ENCODE measurements around the gene TMIE. TPM values are rescaled to one million over a fixed set of nuclear protein-coding genes. Genes with fewer than 3 reads are reported as not detected.

The TMIE gene
- total and polyA plus RNA-seq, 7 donors = 0.27 to 2.2 (median 0.40) TPM

DNA sequence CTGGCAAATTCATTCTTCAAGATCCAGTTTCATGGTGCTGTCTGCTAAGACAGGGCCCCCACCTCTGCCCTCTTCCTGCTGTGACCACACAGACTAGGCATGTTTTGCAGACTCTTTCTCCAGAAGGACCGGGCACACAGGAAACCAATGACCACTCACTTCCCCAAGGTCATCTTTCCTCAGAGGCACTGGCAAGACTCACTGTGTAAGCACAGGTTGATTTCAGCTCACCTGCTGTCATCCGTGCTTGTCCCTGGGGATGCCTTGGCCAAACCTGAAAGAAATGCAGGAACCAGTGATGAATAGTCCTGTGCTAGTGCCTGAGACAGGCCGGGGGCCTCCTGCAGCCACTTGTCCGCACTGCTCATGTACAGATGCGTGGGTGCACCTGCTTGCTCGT lies 41.2 kb upstream of the TMIE start:
- DNase-seq = no peak
- intact Hi-C loops (cut with DNase I) = no loop called here

DNA sequence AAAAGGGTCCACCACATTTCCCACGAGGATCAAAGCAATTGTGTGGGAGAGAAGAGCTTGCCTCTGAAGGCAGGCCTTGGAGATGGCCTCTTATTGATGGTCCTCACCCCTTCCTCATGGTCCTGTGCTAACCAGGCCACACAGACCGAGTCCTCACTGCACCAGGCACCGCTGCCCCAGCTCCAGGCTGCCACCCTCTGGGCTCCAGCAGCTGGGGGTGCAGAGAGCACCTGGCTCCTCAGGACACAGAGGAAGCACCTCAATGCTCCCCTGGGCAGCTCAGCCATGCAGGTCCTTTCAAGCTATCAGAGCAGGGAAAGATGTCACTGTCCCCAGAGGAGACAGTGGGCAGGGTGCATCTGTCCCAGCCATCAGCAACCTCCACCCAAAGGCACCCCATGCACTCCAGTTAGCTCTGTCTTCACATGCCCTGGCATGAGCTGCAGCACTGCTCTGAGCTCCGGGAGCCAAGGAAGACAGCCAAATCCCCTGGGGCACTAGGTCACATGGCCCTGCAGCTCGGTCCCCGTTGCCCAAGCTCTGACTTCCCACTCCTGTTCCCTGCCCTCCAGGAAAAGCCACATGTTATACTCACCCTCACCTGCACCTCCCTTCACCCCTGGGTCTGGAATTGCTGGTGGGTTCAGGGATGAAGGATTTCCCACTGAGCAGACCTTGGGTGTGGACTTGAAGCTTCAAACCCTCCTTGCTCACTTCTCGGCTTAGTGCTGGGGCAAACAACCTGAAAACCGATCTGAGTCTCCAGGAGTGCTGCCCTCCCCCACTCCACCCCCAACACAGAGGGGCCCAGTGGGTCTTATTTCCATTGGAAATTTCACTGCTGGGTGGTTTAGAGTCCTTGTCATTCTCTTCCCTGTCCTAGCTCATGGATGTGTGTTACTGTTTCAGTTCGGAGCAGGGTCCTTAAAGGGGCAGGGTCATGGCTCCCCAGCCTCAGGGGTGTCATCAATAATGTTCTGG lies 40.4 kb upstream of the TMIE start:
- no peak for DNase-seq
- H3K27ac ChIP-seq = no peak overlapping the region

More for the DNA sequence above, 41.2 kb upstream of the TMIE start:
- no peak for ATAC-seq
- H3K36me3 ChIP-seq (ENCODE audit: insufficient read depth in 1 of 2, low read depth in 1 of 2) = no peaks in the 10 kb centered on the region
- H3K27me3 ChIP-seq (ENCODE audit: insufficient read depth in 3 of 3, low read length in 2 of 3) = no peaks in the 10 kb centered on the region
- TF ChIP-seq, protein P1, sequence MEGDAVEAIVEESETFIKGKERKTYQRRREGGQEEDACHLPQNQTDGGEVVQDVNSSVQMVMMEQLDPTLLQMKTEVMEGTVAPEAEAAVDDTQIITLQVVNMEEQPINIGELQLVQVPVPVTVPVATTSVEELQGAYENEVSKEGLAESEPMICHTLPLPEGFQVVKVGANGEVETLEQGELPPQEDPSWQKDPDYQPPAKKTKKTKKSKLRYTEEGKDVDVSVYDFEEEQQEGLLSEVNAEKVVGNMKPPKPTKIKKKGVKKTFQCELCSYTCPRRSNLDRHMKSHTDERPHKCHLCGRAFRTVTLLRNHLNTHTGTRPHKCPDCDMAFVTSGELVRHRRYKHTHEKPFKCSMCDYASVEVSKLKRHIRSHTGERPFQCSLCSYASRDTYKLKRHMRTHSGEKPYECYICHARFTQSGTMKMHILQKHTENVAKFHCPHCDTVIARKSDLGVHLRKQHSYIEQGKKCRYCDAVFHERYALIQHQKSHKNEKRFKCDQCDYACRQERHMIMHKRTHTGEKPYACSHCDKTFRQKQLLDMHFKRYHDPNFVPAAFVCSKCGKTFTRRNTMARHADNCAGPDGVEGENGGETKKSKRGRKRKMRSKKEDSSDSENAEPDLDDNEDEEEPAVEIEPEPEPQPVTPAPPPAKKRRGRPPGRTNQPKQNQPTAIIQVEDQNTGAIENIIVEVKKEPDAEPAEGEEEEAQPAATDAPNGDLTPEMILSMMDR (IDR thresholded peaks at IDR 0.05) = no peak
- 79 to 84% (median 81%) methylated on average over 6 of the region's 6 CpGs for WGBS, 3 donors
- H3K9me3 ChIP-seq = no peaks in the 10 kb centered on the region
- H3K4me1 ChIP-seq = peaks cover 23% of the 10 kb centered on the region
- no peak overlapping the region for H3K27ac ChIP-seq
- H3K4me3 ChIP-seq = no peak overlapping the region

DNA sequence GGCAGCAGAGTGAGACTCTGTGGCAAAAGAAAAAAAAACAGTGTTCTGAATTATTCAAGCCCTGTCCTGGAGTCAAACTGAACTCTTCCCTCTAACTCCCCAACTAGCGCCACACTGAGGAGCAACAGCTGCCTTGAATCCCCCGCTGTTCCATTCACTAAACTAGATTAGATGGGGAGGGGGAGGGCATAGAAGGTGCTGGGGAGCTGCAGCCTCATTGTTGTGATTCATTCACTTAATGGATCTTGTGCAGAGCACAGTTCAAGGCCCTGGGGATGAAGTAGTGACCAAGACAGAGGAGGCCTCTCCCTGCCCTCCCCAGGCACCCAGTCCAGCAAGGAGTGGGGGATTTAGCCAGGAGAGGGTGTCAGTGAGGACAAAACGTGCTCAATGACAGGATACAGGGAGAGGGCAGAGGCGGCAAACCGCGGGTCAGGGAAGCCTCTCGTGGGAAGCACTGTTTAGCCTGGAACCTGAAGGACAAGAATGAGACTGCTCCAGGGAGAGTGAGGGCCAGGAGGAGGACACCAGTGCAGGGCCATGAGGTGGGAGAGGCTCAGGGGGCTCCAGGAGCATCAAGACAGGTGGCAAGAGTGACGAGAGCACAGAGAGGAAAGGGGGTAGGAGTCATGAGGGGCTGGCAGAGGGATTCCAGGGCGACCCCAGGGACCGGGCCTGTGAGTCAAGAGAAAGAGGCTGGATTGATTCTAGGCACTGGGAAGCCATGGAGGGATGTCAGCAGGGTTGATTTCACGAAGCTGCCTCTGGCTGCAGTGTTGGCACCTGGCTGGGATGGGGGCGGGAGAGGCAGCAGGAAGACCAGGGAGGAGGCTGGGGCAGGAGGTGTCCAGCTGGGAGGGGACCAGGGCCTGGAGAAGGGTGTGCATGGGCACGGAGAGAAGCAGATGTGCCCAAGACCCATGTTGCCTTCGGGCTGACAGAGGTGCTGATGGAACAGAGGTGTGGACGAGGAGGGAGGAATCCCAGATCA lies 39.1 kb upstream of the TMIE start:
- ATAC-seq (no peak), DNase-seq (peak in 1 of 2 donors; percentile 46)
- Histone ChIP-seq H3K4me3 (no peak overlapping the region), H3K27ac (no peak overlapping the region), H3K4me1 (peaks cover 23% of the 10 kb centered on the region), H3K27me3 (ENCODE audit: insufficient read depth in 3 of 3, low read length in 2 of 3) (no peaks in the 10 kb centered on the region), H3K36me3 (ENCODE audit: insufficient read depth in 1 of 2, low read depth in 1 of 2) (no peaks in the 10 kb centered on the region), H3K9me3 (no peaks in the 10 kb centered on the region)
- TF ChIP-seq, protein P1 (IDR thresholded peaks at IDR 0.05) = no peak
- intact Hi-C loops (cut with DNase I) = no loop called here
- 67 to 76% (median 69%) methylated on average over 15 of the region's 15 CpGs for WGBS, 3 donors

More for the DNA sequence above, 40.4 kb upstream of the TMIE start:
- H3K36me3 ChIP-seq (ENCODE audit: insufficient read depth in 1 of 2, low read depth in 1 of 2) = no peaks in the 10 kb centered on the region
- no peaks in the 10 kb centered on the region for H3K9me3 ChIP-seq
- H3K4me1 ChIP-seq = peaks cover 23% of the 10 kb centered on the region
- ATAC-seq = peak; percentile 33 to 68 (median 42)
- no peak overlapping the region for H3K4me3 ChIP-seq
- no peaks in the 10 kb centered on the region for H3K27me3 ChIP-seq (ENCODE audit: insufficient read depth in 3 of 3, low read length in 2 of 3)
- TF ChIP-seq, protein P1 (IDR thresholded peaks at IDR 0.05) = no peak
- WGBS, 3 donors = 42 to 54% (median 50%) methylated on average over 9 of the region's 9 CpGs
- intact Hi-C loops (cut with DNase I) = no loop called here

DNA sequence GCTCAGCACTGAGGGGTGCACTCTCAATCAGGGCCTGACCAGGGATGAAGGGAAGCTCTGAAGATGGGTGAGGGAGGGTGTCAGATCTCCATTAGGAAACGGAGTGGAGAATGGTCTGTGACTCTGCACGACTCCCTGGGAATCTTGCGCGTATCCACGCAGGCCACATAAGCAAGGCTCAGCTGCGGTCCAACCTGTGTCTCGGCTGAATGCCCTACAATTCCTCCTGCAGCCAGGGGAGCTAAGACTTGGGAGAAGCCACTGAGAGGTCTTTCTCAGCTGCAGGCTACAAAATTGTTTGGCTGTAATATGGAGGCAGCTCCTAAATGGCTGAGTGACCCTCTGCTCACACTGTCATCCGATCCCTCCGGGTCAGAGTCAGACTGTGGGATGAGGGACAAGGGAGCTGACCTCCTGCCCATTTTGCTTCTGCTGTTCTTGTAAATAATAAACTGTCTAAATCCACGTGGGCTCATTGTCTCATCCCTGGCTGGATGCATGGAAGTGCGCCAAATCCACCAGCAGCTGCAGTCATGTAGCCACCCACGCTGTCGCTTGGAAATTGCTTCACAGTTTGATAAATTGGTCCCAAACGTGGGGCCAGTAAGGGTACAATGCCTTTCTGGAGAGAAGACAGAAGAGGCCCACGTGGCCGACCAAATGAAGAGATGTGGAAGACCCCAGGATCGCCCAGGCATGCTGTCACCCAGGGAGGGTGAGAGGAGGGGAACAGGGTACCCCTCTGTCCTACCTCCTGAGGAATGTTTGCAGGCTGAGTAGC lies 38.2 kb upstream of the TMIE start:
- Histone ChIP-seq H3K4me1 (peaks cover 23% of the 10 kb centered on the region), H3K9me3 (no peaks in the 10 kb centered on the region), H3K36me3 (ENCODE audit: insufficient read depth in 1 of 2, low read depth in 1 of 2) (no peaks in the 10 kb centered on the region), H3K4me3 (no peak overlapping the region), H3K27ac (no peak overlapping the region), H3K27me3 (ENCODE audit: insufficient read depth in 3 of 3, low read length in 2 of 3) (no peaks in the 10 kb centered on the region)
- WGBS, 3 donors = 27 to 35% (median 31%) methylated on average over 16 to 17 of the region's 17 CpGs
- intact Hi-C loops (cut with DNase I) = no loop called here
- peak; percentile 34 to 59 (median 36) for ATAC-seq
- DNase-seq = peak; percentile 67 to 85
- TF ChIP-seq, protein P1 (IDR thresholded peaks at IDR 0.05) = no peak
